Activated CD4-positive, alpha-beta T cell treated with anti-CD3 and anti-CD28 coated beads for 4 hours (primary cell): ENCODE measurements around the gene ZBTB45.
"Not testable (repeated sequence)": the region's sequence is repeated elsewhere in the genome, so short reads cannot be mapped to it uniquely, and the experiment has no call there.

Experiments used
- DNase-seq, 2 donors: peaks; one replicate each; pipeline ENCODE4 v3.0.0-alpha.2; 2020

ZBTB45 gene

GRCh38 chr19:58554494-58555368 lies 35.1 kb upstream of the ZBTB45 start, which contains the start of gene CHMP2A:
TSS of gene CHMP2A (minus strand) at chr19:58555105. CDS start at chr19:58554212, 893 bp downstream.
- peak; percentile 97 to 98 for DNase-seq

- DNase-seq, result no peak
Measured at GRCh38 chr19:58553799-58554493, 34.3 kb upstream of the ZBTB45 start.

GRCh38 chr19:58552655-58553054 lies 33.0 kb upstream of the ZBTB45 start:
- no peak for DNase-seq

GRCh38 chr19:58551577-58552471 lies 32.2 kb upstream of the ZBTB45 start:
- no peak for DNase-seq

GRCh38 chr19:58551123-58551497 lies 31.5 kb upstream of the ZBTB45 start:
- DNase-seq, result no peak

- DNase-seq, result no peak
Measured at GRCh38 chr19:58550362-58551122, 30.9 kb upstream of the ZBTB45 start.

GRCh38 chr19:58549664-58550361 lies 30.2 kb upstream of the ZBTB45 start:
- DNase-seq, result no peak

- no peak for DNase-seq
Measured at GRCh38 chr19:58548859-58549663, 29.5 kb upstream of the ZBTB45 start.

- no peak for DNase-seq
Measured at GRCh38 chr19:58547323-58548312, 28.0 kb upstream of the ZBTB45 start.

GRCh38 chr19:58546019-58546530 lies 26.5 kb upstream of the ZBTB45 start:
- DNase-seq, result no peak

GRCh38 chr19:58545286-58546018 lies 25.8 kb upstream of the ZBTB45 start:
- DNase-seq, result no peak

- peak in 1 of 2 donors; percentile 72 for DNase-seq
Measured at GRCh38 chr19:58544591-58545285, 25.1 kb upstream of the ZBTB45 start.

GRCh38 chr19:58543826-58544590 lies 24.4 kb upstream of the ZBTB45 start, which contains the start of gene TRIM28:
TSS of gene TRIM28 (plus strand) at chr19:58544064. CDS start at chr19:58544758, 694 bp downstream.
- peak; percentile 100 for DNase-seq

GRCh38 chr19:58542641-58543372 lies 23.2 kb upstream of the ZBTB45 start:
- DNase-seq, result not testable (repeated sequence)

- DNase-seq, result not testable (repeated sequence)
Measured at GRCh38 chr19:58539169-58539559, 19.6 kb upstream of the ZBTB45 start.
